Measurements from ENCODE around the gene TXK.

- TF ChIP-seq, protein P1, sequence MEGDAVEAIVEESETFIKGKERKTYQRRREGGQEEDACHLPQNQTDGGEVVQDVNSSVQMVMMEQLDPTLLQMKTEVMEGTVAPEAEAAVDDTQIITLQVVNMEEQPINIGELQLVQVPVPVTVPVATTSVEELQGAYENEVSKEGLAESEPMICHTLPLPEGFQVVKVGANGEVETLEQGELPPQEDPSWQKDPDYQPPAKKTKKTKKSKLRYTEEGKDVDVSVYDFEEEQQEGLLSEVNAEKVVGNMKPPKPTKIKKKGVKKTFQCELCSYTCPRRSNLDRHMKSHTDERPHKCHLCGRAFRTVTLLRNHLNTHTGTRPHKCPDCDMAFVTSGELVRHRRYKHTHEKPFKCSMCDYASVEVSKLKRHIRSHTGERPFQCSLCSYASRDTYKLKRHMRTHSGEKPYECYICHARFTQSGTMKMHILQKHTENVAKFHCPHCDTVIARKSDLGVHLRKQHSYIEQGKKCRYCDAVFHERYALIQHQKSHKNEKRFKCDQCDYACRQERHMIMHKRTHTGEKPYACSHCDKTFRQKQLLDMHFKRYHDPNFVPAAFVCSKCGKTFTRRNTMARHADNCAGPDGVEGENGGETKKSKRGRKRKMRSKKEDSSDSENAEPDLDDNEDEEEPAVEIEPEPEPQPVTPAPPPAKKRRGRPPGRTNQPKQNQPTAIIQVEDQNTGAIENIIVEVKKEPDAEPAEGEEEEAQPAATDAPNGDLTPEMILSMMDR (IDR thresholded peaks at IDR 0.05) = no peak
- no peak for TF ChIP-seq POLR2A (IDR thresholded peaks at IDR 0.05)
Observed at GRCh38 chr4:48024522-48024921, 109.5 kb downstream of the TXK start.
